C4-2B (cell line): ENCODE measurements around the gene KMT2B.

ENCODE experiments used
- H3K27ac ChIP-seq: fragments of 450-650 bp; 2 replicates; pipeline ENCODE4 v1.5.1; 2017
- CTCF ChIP-seq: fragments of 450-650 bp; conservative IDR thresholded peaks from 2 replicates; pipeline ENCODE4 v1.5.1; 2017; ENCODE audit warnings: mild to moderate bottlenecking
- ZFX ChIP-seq: fragments of 450-650 bp; IDR thresholded peaks from 2 replicates; pipeline ENCODE4 v1.6.1; 2017

Gene KMT2B

GRCh38 chr19:35696835-35697234 lies 21.0 kb upstream of the KMT2B start:
- TF ChIP-seq CTCF (no peak), ZFX (no peak)
- H3K27ac ChIP-seq: no peak overlapping the region

GRCh38 chr19:35702223-35703012 lies 15.4 kb upstream of the KMT2B start:
- H3K27ac ChIP-seq: peak overlapping the region; percentile 37

GRCh38 chr19:35703343-35703742 lies 14.5 kb upstream of the KMT2B start:
- TF ChIP-seq CTCF (no peak), ZFX (no peak)
- H3K27ac ChIP-seq: no peak overlapping the region

More at GRCh38 chr19:35702223-35703012, 15.4 kb upstream of the KMT2B start:
- TF ChIP-seq CTCF (no peak), ZFX (no peak)

- no peak within 1 kb of the TSS for H3K27ac ChIP-seq
- TF ChIP-seq CTCF (no peak), ZFX (no peak)
Measured at GRCh38 chr19:35704218-35704617, 13.6 kb upstream of the KMT2B start, which contains the start of gene ZBTB32. ZBTB32 (plus strand) TSS chr19:35704558; CDS start chr19:35714627, 10,069 bp downstream.

- no peak overlapping the region for H3K27ac ChIP-seq
- no peak for TF ChIP-seq CTCF
- no peak for TF ChIP-seq ZFX
Measured at GRCh38 chr19:35708391-35708790, 9.4 kb upstream of the KMT2B start.

GRCh38 chr19:35710784-35711723 lies 6.7 kb upstream of the KMT2B start:
- no peak overlapping the region for H3K27ac ChIP-seq
- TF ChIP-seq ZFX: no peak
- TF ChIP-seq CTCF: no peak
